ENCODE measurements around the gene SMCHD1. TPM values are rescaled to one million over a fixed set of nuclear protein-coding genes. Genes with fewer than 3 reads are reported as not detected.

SMCHD1 gene
- total and polyA plus RNA-seq, 10 of the 15 experiments (the other 5 are each of a cell fraction or from before 2014, with no cell fraction given) = 6.0 to 110 (median 48.0) TPM

- Histone ChIP-seq H3K36me3 (ENCODE audit: control insufficient read depth in 2 of 2, insufficient read depth in 2 of 2, low read length in 1 of 2) (peaks cover 4 to 18% of the 10 kb centered on the region in 2 experiments), H3K27me3 (replicated peaks in 1 of 2; ENCODE audit: control insufficient read depth in 2 of 2, insufficient read depth in 2 of 2, low read length in 1 of 2) (no peaks in the 10 kb centered on the region), H4K20me1 (ENCODE audit: control insufficient read depth, insufficient read depth) (no peaks in the 10 kb centered on the region), H3K9ac (ENCODE audit: control insufficient read depth, insufficient read depth, low read length) (no peak overlapping the region), H3K79me2 (ENCODE audit: control insufficient read depth, insufficient read depth, low read length) (no peaks in the 10 kb centered on the region), H2AFZ (ENCODE audit: control insufficient read depth, low read depth, low read length) (no peak overlapping the region), H3K4me2 (ENCODE audit: control insufficient read depth, insufficient read depth) (no peak overlapping the region), H3K27ac (ENCODE audit: control insufficient read depth, insufficient read depth) (no peak overlapping the region), H3K4me1 (ENCODE audit: control insufficient read depth, insufficient read depth, low read length) (no peaks in the 10 kb centered on the region), H3K9me3 (replicated peaks; ENCODE audit: control insufficient read depth, insufficient read depth, low read length) (no peaks in the 10 kb centered on the region), H3K4me3 (no peak overlapping the region)
- ATAC-seq (peak; percentile 69), DNase-seq (ENCODE audit: low read depth, low spot score) (no peak), FAIRE-seq (no peak)
- SMC1A ChIA-PET (ENCODE audit: uncharacterized antibody, unreplicated experiment) = interaction anchor here (1.2 kb wide), 1 partner anchor 17 kb away, joined by 5 read pairs; no protein-coding TSS in a partner anchor
- RAD21 ChIA-PET (ENCODE audit: unreplicated experiment) = no interaction called here
- CTCF ChIA-PET = interaction anchor here (0.9 kb wide), 1 partner anchor 21 kb away, joined by 3 read pairs; no protein-coding TSS in a partner anchor
- TSS peak; percentile 10 for BruUV-seq (replicated peaks)
- intact Hi-C loops (cut with micrococcal nuclease; ENCODE audit: unreplicated experiment) (no loop called here), in situ Hi-C loops (cut with MboI) (no loop called here)
- POLR2A ChIA-PET = no interaction called here
- TF ChIP-seq MTA2 (IDR thresholded peaks at IDR 0.05; ENCODE audit: low read depth) (peak; percentile 65), ZBTB11 (CRISPR knock-in tag; IDR thresholded peaks at IDR 0.05) (no peak), CEBPZ (IDR thresholded peaks at IDR 0.05; ENCODE audit: low read depth, low read length) (no peak), ELK1 (IDR thresholded peaks at IDR 0.05; ENCODE audit: low read depth, low read length) (no peak), NFYB (IDR thresholded peaks at IDR 0.05; ENCODE audit: insufficient read depth, low read depth, low read length) (no peak), MEF2B (IDR thresholded peaks at IDR 0.05; ENCODE audit: partially characterized antibody, poor library complexity, severe bottlenecking) (peak; percentile 26), ATF7 (IDR thresholded peaks at IDR 0.05; ENCODE audit: low read depth) (peak; percentile 50; the same call in 1 of the 2 replicates), SUPT20H (IDR thresholded peaks at IDR 0.05; ENCODE audit: borderline replicate concordance, control insufficient read depth, low read depth, low read length) (no peak), DPF2 (IDR thresholded peaks at IDR 0.05) (no peak), CREM (IDR thresholded peaks at IDR 0.05; ENCODE audit: low read depth) (no peak), RAD51 (IDR thresholded peaks at IDR 0.05) (no peak), SUZ12 (IDR thresholded peaks at IDR 0.05; ENCODE audit: unreplicated experiment) (no peak), GATAD2B (conservative IDR thresholded peaks at IDR 0.05; ENCODE audit: low read depth) (no peak), YBX1 (IDR thresholded peaks at IDR 0.05) (no peak), JUNB (IDR thresholded peaks at IDR 0.05) (no peak), FOXK2 (IDR thresholded peaks at IDR 0.05) (no peak), RCOR1 (conservative IDR thresholded peaks at IDR 0.05; ENCODE audit: low read depth, low read length) (no peak), RFX5 (IDR thresholded peaks at IDR 0.05; ENCODE audit: low read depth, low read length) (no peak), ZNF217 (IDR thresholded peaks at IDR 0.05) (no peak), NR2F1 (conservative IDR thresholded peaks at IDR 0.05) (peak; percentile 78)
These were observed 131.7 kb downstream of the SMCHD1 start for GRCh38 chr18:2787225-2787624.
